ENCODE measurements around the gene XIRP1. TPM values are rescaled to one million over a fixed set of nuclear protein-coding genes. Genes with fewer than 3 reads are reported as not detected.

Gene XIRP1
- total and polyA plus RNA-seq, 2 donors (not counting 1 experiment from before 2014, with no cell fraction given): not detected

GRCh38 chr3:39190281-39191025, 1.9 kb downstream of the XIRP1 start:
- H3K9me3 Mint-ChIP-seq (ENCODE audit: insufficient read depth): no peaks in the 10 kb centered on the region
- Histone ChIP-seq H4K20me1 (ENCODE audit: control insufficient read depth, insufficient read depth, low read length, poor library complexity, severe bottlenecking) (no peaks in the 10 kb centered on the region), H3K9ac (ENCODE audit: low read length) (no peak overlapping the region), H3K9me3 (ENCODE audit: control extremely low read depth in 1 of 3, control insufficient read depth in 2 of 3, insufficient read depth in 1 of 3, low read length in 2 of 3) (no peaks in the 10 kb centered on the region), H2AFZ (ENCODE audit: insufficient read depth, low read depth, low read length, poor library complexity, severe bottlenecking) (peak overlapping the region; percentile 33), H3K36me3 (replicated peaks in 1 of 2; ENCODE audit: control extremely low read depth in 1 of 2, control insufficient read depth in 1 of 2, extremely low read depth in 1 of 2, insufficient read depth in 2 of 2, low read length in 1 of 2) (no peaks in the 10 kb centered on the region), H3K79me2 (ENCODE audit: control insufficient read depth, insufficient read depth, low read length) (no peaks in the 10 kb centered on the region), H3K27ac (ENCODE audit: low read length in 2 of 2) (no peak overlapping the region), H3K4me3 (ENCODE audit: control extremely low read depth in 1 of 5, extremely low read depth in 1 of 5, insufficient read depth in 1 of 5, low read depth in 2 of 5, low read length in 4 of 5) (no peak overlapping the region), H3K4me1 (ENCODE audit: control insufficient read depth in 2 of 2, insufficient read depth in 2 of 2, low read length in 2 of 2) (peaks cover 8% of the 10 kb centered on the region in 2 donors), H3K27me3 (replicated peaks in 1 of 4; ENCODE audit: control extremely low read depth in 1 of 4, control insufficient read depth in 3 of 4, insufficient read depth in 4 of 4, low read length in 3 of 4) (peaks cover 0 to 10% (median 0%) of the 10 kb centered on the region in 4 experiments), H3K4me2 (replicated peaks; ENCODE audit: low read depth, low read length, poor library complexity, severe bottlenecking) (no peak overlapping the region)
- ATAC-seq (ENCODE audit: low read depth) (no peak), DNase-seq (peak; percentile 20)
- TF ChIP-seq EZH2 (IDR thresholded peaks at IDR 0.05; ENCODE audit: borderline replicate concordance, insufficient read depth, low read depth, low read length, poor library complexity, severe bottlenecking): no peak
- peaks cover 3% of the 10 kb centered on the region for H3K27me3 Mint-ChIP-seq
- ChIA-PET CTCF (interaction anchor here (0.6 to 41.2 kb wide), 36 partner anchors 10 to 669 kb away, joined by 3 to 1573 read pairs (median 5); partner anchors contain the start of genes CX3CR1, GORASP1 and TTC21A), POLR2A (interaction anchor here (2.3 kb wide), 1 partner anchor 98 kb away, joined by 23 read pairs; no protein-coding TSS in a partner anchor)
- intact Hi-C loops (cut with micrococcal nuclease): loop anchor here (1.0 to 2.0 kb wide), 2 partner anchors 64 to 98 kb away; no protein-coding TSS in a partner anchor
- no peak overlapping the region for H3K4me3 Mint-ChIP-seq
- H3K27ac Mint-ChIP-seq: peak overlapping the region; percentile 20
- peaks cover 10% of the 10 kb centered on the region for H3K4me1 Mint-ChIP-seq
- 72% methylated on average over 4 of the region's 7 CpGs for WGBS (ENCODE audit: insufficient coverage)

GRCh38 chr3:39189959-39190269, 2.5 kb downstream of the XIRP1 start:
- intact Hi-C loops (cut with micrococcal nuclease): loop anchor here (1.0 to 2.0 kb wide), 5 partner anchors 18 to 189 kb away; no protein-coding TSS in a partner anchor
- POLR2A ChIA-PET: interaction anchor here (2.3 kb wide), 1 partner anchor 99 kb away, joined by 23 read pairs; no protein-coding TSS in a partner anchor
- peak overlapping the region; percentile 33 for H2AFZ ChIP-seq (ENCODE audit: insufficient read depth, low read depth, low read length, poor library complexity, severe bottlenecking)

More at GRCh38 chr3:39189959-39190269, 2.5 kb downstream of the XIRP1 start:
- Histone ChIP-seq H3K27ac (ENCODE audit: low read length in 2 of 2) (no peak overlapping the region), H3K9ac (ENCODE audit: low read length) (no peak overlapping the region), H3K36me3 (replicated peaks in 1 of 2; ENCODE audit: control extremely low read depth in 1 of 2, control insufficient read depth in 1 of 2, extremely low read depth in 1 of 2, insufficient read depth in 2 of 2, low read length in 1 of 2) (no peaks in the 10 kb centered on the region), H3K27me3 (replicated peaks in 1 of 4; ENCODE audit: control extremely low read depth in 1 of 4, control insufficient read depth in 3 of 4, insufficient read depth in 4 of 4, low read length in 3 of 4) (peaks cover 0 to 10% (median 0%) of the 10 kb centered on the region in 4 experiments), H3K4me1 (ENCODE audit: control insufficient read depth in 2 of 2, insufficient read depth in 2 of 2, low read length in 2 of 2) (peaks cover 8% of the 10 kb centered on the region in 2 donors), H3K4me2 (replicated peaks; ENCODE audit: low read depth, low read length, poor library complexity, severe bottlenecking) (peak overlapping the region; percentile 11), H3K9me3 (ENCODE audit: control extremely low read depth in 1 of 3, control insufficient read depth in 2 of 3, insufficient read depth in 1 of 3, low read length in 2 of 3) (no peaks in the 10 kb centered on the region), H3K4me3 (ENCODE audit: control extremely low read depth in 1 of 5, extremely low read depth in 1 of 5, insufficient read depth in 1 of 5, low read depth in 2 of 5, low read length in 4 of 5) (no peak overlapping the region), H4K20me1 (ENCODE audit: control insufficient read depth, insufficient read depth, low read length, poor library complexity, severe bottlenecking) (no peaks in the 10 kb centered on the region), H3K79me2 (ENCODE audit: control insufficient read depth, insufficient read depth, low read length) (no peaks in the 10 kb centered on the region)
- peak; percentile 86 for ATAC-seq (ENCODE audit: low read depth)
- H3K27ac Mint-ChIP-seq: peak overlapping the region; percentile 47
- H3K27me3 Mint-ChIP-seq: peaks cover 3% of the 10 kb centered on the region
- TF ChIP-seq CTCF (IDR thresholded peaks at IDR 0.05) (peak; percentile 80), EZH2 (IDR thresholded peaks at IDR 0.05; ENCODE audit: borderline replicate concordance, insufficient read depth, low read depth, low read length, poor library complexity, severe bottlenecking) (no peak)
- WGBS (ENCODE audit: insufficient coverage): 24% methylated on average over 4 of the region's 5 CpGs
- peaks cover 10% of the 10 kb centered on the region for H3K4me1 Mint-ChIP-seq
- DNase-seq: peak; percentile 81
- CTCF ChIA-PET: interaction anchor here (0.6 to 41.2 kb wide), 35 partner anchors 10 to 668 kb away, joined by 3 to 1573 read pairs (median 5); partner anchors contain the start of genes CX3CR1, GORASP1 and TTC21A
- no peaks in the 10 kb centered on the region for H3K9me3 Mint-ChIP-seq (ENCODE audit: insufficient read depth)
- H3K4me3 Mint-ChIP-seq: no peak overlapping the region
